ENCODE data around the gene PGLYRP1.

PGLYRP1 gene

GRCh38 chr19:46042252-46042883, 19.5 kb upstream of the PGLYRP1 start:
- no peak for DNase-seq (ENCODE audit: insufficient read length, low spot score)
- TF ChIP-seq CTCF (IDR thresholded peaks at IDR 0.05; ENCODE audit: insufficient read depth, missing control alignments): no peak
- FAIRE-seq: no peak

- no peak for DNase-seq (ENCODE audit: insufficient read length, low spot score)
- FAIRE-seq: no peak
- no peak for TF ChIP-seq CTCF (IDR thresholded peaks at IDR 0.05; ENCODE audit: insufficient read depth, missing control alignments)
Measured at GRCh38 chr19:46040952-46041500, 18.2 kb upstream of the PGLYRP1 start, which contains the start of gene IGFL4. Gene IGFL4, minus strand, starts transcription at chr19:46041002. Its CDS starts 40 bp downstream, at chr19:46040962.

- DNase-seq (ENCODE audit: insufficient read length, low spot score) (no peak), FAIRE-seq (no peak)
- no peak for TF ChIP-seq CTCF (IDR thresholded peaks at IDR 0.05; ENCODE audit: insufficient read depth, missing control alignments)
Measured at GRCh38 chr19:46040125-46040524, 17.3 kb upstream of the PGLYRP1 start.

GRCh38 chr19:46036744-46037128, 13.9 kb upstream of the PGLYRP1 start:
- DNase-seq (ENCODE audit: insufficient read length, low spot score): no peak
- FAIRE-seq: no peak
- TF ChIP-seq CTCF (IDR thresholded peaks at IDR 0.05; ENCODE audit: insufficient read depth, missing control alignments): no peak

- DNase-seq (ENCODE audit: insufficient read length, low spot score): no peak
- no peak for TF ChIP-seq CTCF (IDR thresholded peaks at IDR 0.05; ENCODE audit: insufficient read depth, missing control alignments)
- FAIRE-seq: no peak
Measured at GRCh38 chr19:46035986-46036743, 13.3 kb upstream of the PGLYRP1 start.

GRCh38 chr19:46035546-46035945, 12.7 kb upstream of the PGLYRP1 start:
- TF ChIP-seq CTCF (IDR thresholded peaks at IDR 0.05; ENCODE audit: insufficient read depth, missing control alignments): no peak
- FAIRE-seq: no peak
- DNase-seq (ENCODE audit: insufficient read length, low spot score): no peak

GRCh38 chr19:46033401-46033800, 10.5 kb upstream of the PGLYRP1 start:
- TF ChIP-seq CTCF (IDR thresholded peaks at IDR 0.05; ENCODE audit: insufficient read depth, missing control alignments): no peak
- FAIRE-seq: no peak

More at GRCh38 chr19:46033401-46033800, 10.5 kb upstream of the PGLYRP1 start:
- DNase-seq (ENCODE audit: insufficient read length, low spot score): no peak
